Lung (tissue), 12 donors: Measurements from ENCODE around the gene CFL2. TPM values are rescaled to one million over a fixed set of nuclear protein-coding genes. Genes with fewer than 3 reads are reported as not detected.
A peak's percentile ranks its signal among the peaks of the same experiment; 100 is the strongest.

Source experiments
- ATAC-seq: fragments of 200-7000 bp; cut with Tn5 transposase; one replicate; pipeline ENCODE4 v1.9.1; 2020; ENCODE audit warnings: moderate number of reproducible peaks; ENCODE audit not compliant: insufficient read depth, low FRiP score
- DNase-seq, 3 donors: peaks; one replicate each; pipeline ENCODE4 v3.0.0-alpha.2; 2013 to 2017
- H3K27ac ChIP-seq, 2 donors: one replicate each; pipeline ENCODE4 v1.5.1; 2013; ENCODE audit warnings: mild to moderate bottlenecking in 2 of 2, moderate library complexity in 2 of 2, control low read depth in 1 of 2, inconsistent platforms in 1 of 2, low read depth in 1 of 2, low read length in 1 of 2
- H3K27me3 ChIP-seq, 3 donors: one replicate each; pipeline ENCODE4 v1.5.1; 2013; ENCODE audit warnings: low read length in 2 of 3; ENCODE audit not compliant: control insufficient read depth in 3 of 3, insufficient read depth in 3 of 3
- H3K36me3 ChIP-seq, 4 donors: one replicate each; pipeline ENCODE4 v1.5.1; 2013; ENCODE audit warnings: low read length in 4 of 4, mild to moderate bottlenecking in 1 of 4, moderate library complexity in 1 of 4; ENCODE audit not compliant: control insufficient read depth in 4 of 4, insufficient read depth in 4 of 4
- H3K4me1 ChIP-seq, 5 donors: one replicate each; pipeline ENCODE4 v1.5.1; 2013; ENCODE audit warnings: low read length in 5 of 5, mild to moderate bottlenecking in 2 of 5, moderate library complexity in 1 of 5; ENCODE audit not compliant: control insufficient read depth in 5 of 5, insufficient read depth in 5 of 5
- H3K4me3 ChIP-seq: one replicate; pipeline ENCODE4 v1.5.1; 2013; ENCODE audit warnings: mild to moderate bottlenecking, control low read depth, moderate library complexity
- H3K9ac ChIP-seq, 2 donors: one replicate each; pipeline ENCODE4 v1.5.1; 2013; ENCODE audit warnings: low read length in 2 of 2, control low read depth in 1 of 2; ENCODE audit not compliant: insufficient read depth in 1 of 2
- H3K9me3 ChIP-seq, 4 donors: one replicate each; pipeline ENCODE4 v1.5.1; 2013; ENCODE audit warnings: low read length in 3 of 4, mild to moderate bottlenecking in 1 of 4, moderate library complexity in 1 of 4; ENCODE audit not compliant: control insufficient read depth in 4 of 4, insufficient read depth in 3 of 4
- CTCF ChIP-seq: IDR thresholded peaks from 2 replicates; pipeline ENCODE4 v1.5.1; 2012; ENCODE audit warnings: mild to moderate bottlenecking; ENCODE audit errors: control extremely low read depth, extremely low read depth
- WGBS, 2 donors: extraction: QIAGEN DNeasy Blood & Tissue Kit; methylation state at CpG; one replicate each; pipeline ENCODE4 v1.1.7; 2013; 5-methylcytosine and 5-hydroxymethylcytosine counted together
- polyA plus RNA-seq, 2 donors: library from polyadenylated mRNA; stranded (reverse); fragments of 200-250 nt; gene quantifications; one replicate each; pipeline ENCODE4 v1.2.1, GENCODE V29; 2013
- total RNA-seq, 2 donors: library from RNA; depleted of rRNA in 1 of 2; stranded (reverse); fragments of >200 nt in 1 of 2; gene quantifications; one replicate each; pipeline ENCODE4 v1.2.1, GENCODE V29; 2014 to 2021
- donor health status: control.
- donor health status: control.
- donor health status: Bipolar disorder and iron deficiency.
- donor health status: healthy.
- donor health status: DM: yes; HTN: yes; CAD: no.

The CFL2 gene
- total and polyA plus RNA-seq, 4 donors = 17.1 to 77.8 (median 33.7) TPM

- H3K9me3 ChIP-seq = no peaks in the 10 kb centered on the region
- no peak overlapping the region for H3K4me3 ChIP-seq
- peaks cover 0 to 6% (median 0%) of the 10 kb centered on the region in 5 donors for H3K4me1 ChIP-seq
- H3K9ac ChIP-seq = no peak overlapping the region
- no peaks in the 10 kb centered on the region for H3K27me3 ChIP-seq
- 12% methylated on average over 10 of the region's 10 CpGs for WGBS, 2 donors
- DNase-seq = peak; percentile 31 to 70 (median 69)
- TF ChIP-seq CTCF = peak; percentile 73
- peak; percentile 77 for ATAC-seq
- no peaks in the 10 kb centered on the region for H3K36me3 ChIP-seq
- H3K27ac ChIP-seq = no peak overlapping the region
These were observed 8.5 kb upstream of the CFL2 start for GRCh38 chr14:34722723-34723545.

GRCh38 chr14:34721129-34721528 lies 6.7 kb upstream of the CFL2 start:
- Histone ChIP-seq H3K9ac (no peak overlapping the region), H3K27ac (no peak overlapping the region), H3K9me3 (no peaks in the 10 kb centered on the region), H3K27me3 (no peaks in the 10 kb centered on the region), H3K4me1 (peaks cover 0 to 6% (median 0%) of the 10 kb centered on the region in 5 donors), H3K36me3 (no peaks in the 10 kb centered on the region), H3K4me3 (no peak overlapping the region)
- WGBS, 2 donors = 89 to 90% methylated on average over 2 of the region's 2 CpGs
- ATAC-seq (no peak), DNase-seq (no peak)
- TF ChIP-seq CTCF = no peak

GRCh38 chr14:34718750-34719304 lies 4.4 kb upstream of the CFL2 start:
- 63 to 74% methylated on average over 4 of the region's 4 CpGs for WGBS, 2 donors
- no peak for ATAC-seq
- no peak for TF ChIP-seq CTCF
- DNase-seq = no peak
- Histone ChIP-seq H3K36me3 (no peaks in the 10 kb centered on the region), H3K9ac (no peak overlapping the region), H3K4me3 (no peak overlapping the region), H3K9me3 (no peaks in the 10 kb centered on the region), H3K27ac (no peak overlapping the region), H3K27me3 (no peaks in the 10 kb centered on the region), H3K4me1 (peaks cover 0 to 11% (median 4%) of the 10 kb centered on the region in 5 donors)
